Measurements from ENCODE around the gene CTCF.

The CTCF gene

GRCh38 chr16:67580202-67580601 lies 17.9 kb downstream of the CTCF start:
- Mint-ChIP-seq H3K4me1 (ENCODE audit: low read depth) (peaks cover 4% of the 10 kb centered on the region), H3K27ac (no peak overlapping the region), H3K36me3 (ENCODE audit: low read depth) (peaks cover 26% of the 10 kb centered on the region), H3K4me3 (no peak overlapping the region), H3K27me3 (no peaks in the 10 kb centered on the region), H3K9me3 (no peaks in the 10 kb centered on the region)

GRCh38 chr16:67593288-67593687 lies 31.0 kb downstream of the CTCF start:
- Mint-ChIP-seq H3K27me3 (no peaks in the 10 kb centered on the region), H3K4me3 (no peak overlapping the region), H3K27ac (no peak overlapping the region), H3K4me1 (ENCODE audit: low read depth) (peaks cover 26% of the 10 kb centered on the region), H3K9me3 (no peaks in the 10 kb centered on the region), H3K36me3 (ENCODE audit: low read depth) (peaks cover 16% of the 10 kb centered on the region)

- H3K9me3 Mint-ChIP-seq, result no peaks in the 10 kb centered on the region
- H3K27me3 Mint-ChIP-seq, result no peaks in the 10 kb centered on the region
- H3K4me1 Mint-ChIP-seq (ENCODE audit: low read depth), result peaks cover 26% of the 10 kb centered on the region
- H3K36me3 Mint-ChIP-seq (ENCODE audit: low read depth), result peaks cover 17% of the 10 kb centered on the region
- H3K4me3 Mint-ChIP-seq, result no peak overlapping the region
- H3K27ac Mint-ChIP-seq, result no peak overlapping the region
Observed at GRCh38 chr16:67593701-67594100, 31.4 kb downstream of the CTCF start.

- Mint-ChIP-seq H3K9me3 (no peaks in the 10 kb centered on the region), H3K27ac (no peak overlapping the region), H3K4me1 (ENCODE audit: low read depth) (peaks cover 29% of the 10 kb centered on the region), H3K4me3 (no peak overlapping the region), H3K36me3 (ENCODE audit: low read depth) (peaks cover 18% of the 10 kb centered on the region), H3K27me3 (no peaks in the 10 kb centered on the region)
Observed at GRCh38 chr16:67594256-67594915, 32.1 kb downstream of the CTCF start.

GRCh38 chr16:67594956-67595355 lies 32.6 kb downstream of the CTCF start:
- peaks cover 29% of the 10 kb centered on the region for H3K4me1 Mint-ChIP-seq (ENCODE audit: low read depth)
- no peak overlapping the region for H3K27ac Mint-ChIP-seq
- no peaks in the 10 kb centered on the region for H3K9me3 Mint-ChIP-seq
- peaks cover 18% of the 10 kb centered on the region for H3K36me3 Mint-ChIP-seq (ENCODE audit: low read depth)
- no peak overlapping the region for H3K4me3 Mint-ChIP-seq
- no peaks in the 10 kb centered on the region for H3K27me3 Mint-ChIP-seq

GRCh38 chr16:67598527-67598926 lies 36.2 kb downstream of the CTCF start:
- Mint-ChIP-seq H3K4me1 (ENCODE audit: low read depth) (peaks cover 29% of the 10 kb centered on the region), H3K36me3 (ENCODE audit: low read depth) (peaks cover 14% of the 10 kb centered on the region), H3K4me3 (no peak overlapping the region), H3K9me3 (no peaks in the 10 kb centered on the region), H3K27ac (peak overlapping the region; percentile 10), H3K27me3 (no peaks in the 10 kb centered on the region)

- peak overlapping the region; percentile 21 for H3K27ac Mint-ChIP-seq
- H3K4me3 Mint-ChIP-seq, result no peak overlapping the region
- no peaks in the 10 kb centered on the region for H3K27me3 Mint-ChIP-seq
- H3K9me3 Mint-ChIP-seq, result no peaks in the 10 kb centered on the region
- no peaks in the 10 kb centered on the region for H3K36me3 Mint-ChIP-seq (ENCODE audit: low read depth)
- H3K4me1 Mint-ChIP-seq (ENCODE audit: low read depth), result peaks cover 25% of the 10 kb centered on the region
Observed at GRCh38 chr16:67605641-67606040, 43.3 kb downstream of the CTCF start.

GRCh38 chr16:67606632-67607031 lies 44.3 kb downstream of the CTCF start:
- peaks cover 20% of the 10 kb centered on the region for H3K4me1 Mint-ChIP-seq (ENCODE audit: low read depth)
- no peaks in the 10 kb centered on the region for H3K9me3 Mint-ChIP-seq
- no peak overlapping the region for H3K27ac Mint-ChIP-seq

GRCh38 chr16:67608364-67608763 lies 46.0 kb downstream of the CTCF start:
- Mint-ChIP-seq H3K27ac (peak overlapping the region; percentile 43), H3K36me3 (ENCODE audit: low read depth) (peaks cover 16% of the 10 kb centered on the region), H3K4me1 (ENCODE audit: low read depth) (peaks cover 20% of the 10 kb centered on the region), H3K27me3 (no peaks in the 10 kb centered on the region), H3K4me3 (no peak overlapping the region), H3K9me3 (no peaks in the 10 kb centered on the region)

More at GRCh38 chr16:67606632-67607031, 44.3 kb downstream of the CTCF start:
- Mint-ChIP-seq H3K4me3 (no peak overlapping the region), H3K36me3 (ENCODE audit: low read depth) (peaks cover 9% of the 10 kb centered on the region), H3K27me3 (no peaks in the 10 kb centered on the region)

- H3K27ac Mint-ChIP-seq, result no peak overlapping the region
- H3K36me3 Mint-ChIP-seq (ENCODE audit: low read depth), result peaks cover 44% of the 10 kb centered on the region
- no peaks in the 10 kb centered on the region for H3K9me3 Mint-ChIP-seq
- no peaks in the 10 kb centered on the region for H3K4me1 Mint-ChIP-seq (ENCODE audit: low read depth)
- no peak overlapping the region for H3K4me3 Mint-ChIP-seq
- H3K27me3 Mint-ChIP-seq, result no peaks in the 10 kb centered on the region
Observed at GRCh38 chr16:67613808-67614207, 51.5 kb downstream of the CTCF start.

- H3K27me3 Mint-ChIP-seq, result no peaks in the 10 kb centered on the region
- H3K4me1 Mint-ChIP-seq (ENCODE audit: low read depth), result no peaks in the 10 kb centered on the region
- H3K4me3 Mint-ChIP-seq, result no peak overlapping the region
- no peak overlapping the region for H3K27ac Mint-ChIP-seq
- H3K9me3 Mint-ChIP-seq, result no peaks in the 10 kb centered on the region
- peaks cover 61% of the 10 kb centered on the region for H3K36me3 Mint-ChIP-seq (ENCODE audit: low read depth)
Observed at GRCh38 chr16:67628216-67628615, 65.9 kb downstream of the CTCF start.

GRCh38 chr16:67632415-67633172 lies 70.3 kb downstream of the CTCF start:
- peaks cover 59% of the 10 kb centered on the region for H3K36me3 Mint-ChIP-seq (ENCODE audit: low read depth)
- H3K27ac Mint-ChIP-seq, result no peak overlapping the region

GRCh38 chr16:67636713-67637112 lies 74.4 kb downstream of the CTCF start:
- Mint-ChIP-seq H3K9me3 (no peaks in the 10 kb centered on the region), H3K27me3 (no peaks in the 10 kb centered on the region), H3K27ac (no peak overlapping the region), H3K36me3 (ENCODE audit: low read depth) (peaks cover 43% of the 10 kb centered on the region), H3K4me1 (ENCODE audit: low read depth) (no peaks in the 10 kb centered on the region), H3K4me3 (no peak overlapping the region)

More at GRCh38 chr16:67632415-67633172, 70.3 kb downstream of the CTCF start:
- Mint-ChIP-seq H3K4me3 (no peak overlapping the region), H3K9me3 (no peaks in the 10 kb centered on the region), H3K4me1 (ENCODE audit: low read depth) (no peaks in the 10 kb centered on the region), H3K27me3 (no peaks in the 10 kb centered on the region)

GRCh38 chr16:67637625-67638024 lies 75.3 kb downstream of the CTCF start:
- Mint-ChIP-seq H3K27me3 (no peaks in the 10 kb centered on the region), H3K27ac (no peak overlapping the region), H3K4me3 (no peak overlapping the region), H3K4me1 (ENCODE audit: low read depth) (no peaks in the 10 kb centered on the region), H3K36me3 (ENCODE audit: low read depth) (peaks cover 34% of the 10 kb centered on the region), H3K9me3 (no peaks in the 10 kb centered on the region)

GRCh38 chr16:67641779-67642708 lies 79.7 kb downstream of the CTCF start:
- Mint-ChIP-seq H3K9me3 (no peaks in the 10 kb centered on the region), H3K27me3 (no peaks in the 10 kb centered on the region), H3K4me3 (no peak overlapping the region), H3K36me3 (ENCODE audit: low read depth) (peaks cover 15% of the 10 kb centered on the region), H3K4me1 (ENCODE audit: low read depth) (peaks cover 8% of the 10 kb centered on the region), H3K27ac (peak overlapping the region; percentile 23)
